ENCODE results near the gene ZBTB2.
"Not testable (repeated sequence)": the region's sequence is repeated elsewhere in the genome, so short reads cannot be mapped to it uniquely, and the experiment has no call there.

The ZBTB2 gene

DNA sequence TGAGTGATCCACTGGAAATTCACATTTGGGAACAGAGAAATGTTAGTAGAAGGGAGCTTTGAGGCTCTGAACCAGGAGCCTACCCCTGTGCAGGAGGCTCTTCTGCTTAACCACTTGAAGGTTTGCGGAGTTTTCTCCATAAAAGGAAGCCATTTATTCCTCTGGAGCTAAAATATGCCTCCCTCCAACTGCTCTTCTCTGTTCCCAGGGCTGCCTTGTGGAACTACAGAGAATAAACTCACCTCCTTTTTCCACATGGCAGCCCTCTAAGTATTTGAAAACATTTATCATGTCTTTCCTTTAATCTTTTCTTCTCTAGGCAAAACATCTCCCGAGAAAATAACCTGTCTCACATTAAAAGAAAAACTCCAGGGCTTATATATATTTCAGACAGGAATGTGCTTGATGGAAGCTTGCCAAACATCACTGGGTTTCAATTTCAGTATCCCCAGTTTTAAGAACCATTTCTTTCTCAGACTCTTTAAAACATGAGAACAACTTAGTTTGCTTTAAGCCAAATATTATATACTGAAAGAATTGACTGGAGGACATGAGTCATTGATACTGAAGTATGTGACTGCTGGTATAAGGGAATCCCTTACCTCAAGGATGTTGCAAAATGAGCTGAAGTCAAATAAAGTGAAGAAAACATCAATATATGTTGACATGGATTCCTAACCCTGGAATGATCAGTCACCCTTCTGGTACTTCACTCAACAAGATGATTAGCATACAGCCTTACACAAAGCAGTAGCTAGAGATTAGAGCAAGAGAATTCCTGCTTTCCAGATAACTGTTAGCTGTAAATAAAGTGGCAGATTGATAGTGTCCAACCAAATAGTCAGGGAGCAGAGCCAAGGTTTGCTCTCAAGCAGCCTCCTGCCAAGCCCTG lies 74.0 kb downstream of the ZBTB2 start:
- TF ChIP-seq, protein P1, sequence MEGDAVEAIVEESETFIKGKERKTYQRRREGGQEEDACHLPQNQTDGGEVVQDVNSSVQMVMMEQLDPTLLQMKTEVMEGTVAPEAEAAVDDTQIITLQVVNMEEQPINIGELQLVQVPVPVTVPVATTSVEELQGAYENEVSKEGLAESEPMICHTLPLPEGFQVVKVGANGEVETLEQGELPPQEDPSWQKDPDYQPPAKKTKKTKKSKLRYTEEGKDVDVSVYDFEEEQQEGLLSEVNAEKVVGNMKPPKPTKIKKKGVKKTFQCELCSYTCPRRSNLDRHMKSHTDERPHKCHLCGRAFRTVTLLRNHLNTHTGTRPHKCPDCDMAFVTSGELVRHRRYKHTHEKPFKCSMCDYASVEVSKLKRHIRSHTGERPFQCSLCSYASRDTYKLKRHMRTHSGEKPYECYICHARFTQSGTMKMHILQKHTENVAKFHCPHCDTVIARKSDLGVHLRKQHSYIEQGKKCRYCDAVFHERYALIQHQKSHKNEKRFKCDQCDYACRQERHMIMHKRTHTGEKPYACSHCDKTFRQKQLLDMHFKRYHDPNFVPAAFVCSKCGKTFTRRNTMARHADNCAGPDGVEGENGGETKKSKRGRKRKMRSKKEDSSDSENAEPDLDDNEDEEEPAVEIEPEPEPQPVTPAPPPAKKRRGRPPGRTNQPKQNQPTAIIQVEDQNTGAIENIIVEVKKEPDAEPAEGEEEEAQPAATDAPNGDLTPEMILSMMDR (IDR thresholded peaks at IDR 0.05; ENCODE audit: insufficient read depth, low read length, poor library complexity, severe bottlenecking), result no peak
- Histone ChIP-seq H3K27me3 (replicated peaks; ENCODE audit: control insufficient read depth, insufficient read depth, low read length) (no peaks in the 10 kb centered on the region; the same call in 1 of the 2 replicates), H3K36me3 (ENCODE audit: control insufficient read depth, insufficient read depth, low read length) (no peaks in the 10 kb centered on the region), H3K4me3 (replicated peaks; ENCODE audit: low read depth, low read length) (no peak overlapping the region)
- no peak for DNase-seq (ENCODE audit: extremely low read depth, insufficient read length)

DNA sequence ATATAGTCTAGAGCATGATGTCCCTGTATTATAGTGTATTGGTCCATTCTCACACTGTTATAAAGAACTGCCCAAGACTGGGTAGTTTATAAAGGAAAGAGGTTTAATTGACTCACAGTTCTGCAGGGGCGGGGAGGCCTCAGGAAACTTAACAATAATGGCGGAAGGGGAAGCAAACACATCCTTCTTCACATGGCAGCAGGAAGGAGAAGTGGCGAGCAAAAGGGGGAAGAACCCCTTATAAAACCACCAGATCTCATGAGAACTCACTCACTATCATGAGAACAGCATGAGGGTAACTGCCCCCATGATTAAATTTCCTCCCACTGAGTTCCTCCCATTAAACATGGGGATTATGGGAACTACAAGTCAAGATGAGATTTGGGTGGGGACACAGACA lies 75.7 kb downstream of the ZBTB2 start:
- not testable (repeated sequence) for DNase-seq (ENCODE audit: extremely low read depth, insufficient read length); H3K27me3 ChIP-seq (replicated peaks; ENCODE audit: control insufficient read depth, insufficient read depth, low read length); H3K4me3 ChIP-seq (replicated peaks; ENCODE audit: low read depth, low read length); H3K36me3 ChIP-seq (ENCODE audit: control insufficient read depth, insufficient read depth, low read length)

Measured in GM06990 (cell line).